ENCODE data around the gene CENPF.

DNA sequence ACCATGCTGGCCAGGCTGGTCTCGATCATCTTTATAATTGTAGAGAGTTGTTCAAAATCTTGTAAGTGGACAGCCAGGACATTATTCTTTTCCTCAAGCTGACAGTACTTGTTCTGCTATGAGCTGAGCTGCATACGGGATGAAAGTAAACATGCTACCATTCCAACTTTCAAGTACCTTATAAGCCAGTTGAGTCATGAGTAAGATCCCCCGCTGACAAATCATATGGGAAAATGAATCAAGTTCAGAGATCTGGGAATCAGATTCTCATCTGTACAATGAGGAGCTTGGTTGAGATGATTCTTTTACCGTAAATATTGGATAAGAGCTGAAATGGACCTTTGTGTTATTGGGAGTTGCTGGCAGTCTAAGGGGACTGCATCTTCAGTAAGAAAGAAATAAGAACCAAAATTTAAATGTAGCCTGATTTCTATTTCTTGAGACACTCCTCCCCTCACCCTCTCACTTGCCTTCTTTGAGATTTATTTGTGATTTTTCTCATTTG lies 62.7 kb downstream of the CENPF start:
- TF ChIP-seq EZH2 (IDR thresholded peaks at IDR 0.05) (no peak), CTCF (IDR thresholded peaks at IDR 0.05) (no peak)
